A549 (cell line): ENCODE results near the gene EPB41L2. TPM values are rescaled to one million over a fixed set of nuclear protein-coding genes. Genes with fewer than 3 reads are reported as not detected.
"Not testable (repeated sequence)": the region's sequence is repeated elsewhere in the genome, so short reads cannot be mapped to it uniquely, and the experiment has no call there.

Source experiments
- ATAC-seq, 2 experiments: fragments of 200-7000 bp in 1 of 2; fragments of >200 bp in 1 of 2; cut with Nextera tagmentation in 1 of 2; cut with Tn5 transposase in 1 of 2; 3 replicates each; pipeline versions ENCODE4 v1.8.0 to v1.9.1; 2018 to 2020; ENCODE audit warnings: mild to moderate bottlenecking in 1 of 2, moderate library complexity in 1 of 2
- CTCF ChIA-PET: fragments of 300-600 bp; sonication (Branson Sonifier 250); formaldehyde crosslinking; extraction: SDS; loops from one replicate; lab custom pipeline; 2021; ENCODE audit warnings: antibody characterized with exemption, inconsistent platforms; lab: Yijun Ruan, JAX
- POLR2A ChIA-PET: fragments of 350-600 bp; formaldehyde crosslinking; extraction: SDS; loops from one replicate; lab custom pipeline; 2021; ENCODE audit warnings: antibody characterized with exemption, inconsistent platforms; lab: Yijun Ruan, JAX
- DNase-seq, 2 experiments: peaks; one replicate each; pipeline versions ENCODE4 v3.0.0 to v3.0.0-alpha.2; 2011 to 2016; ENCODE audit warnings: low read depth in 1 of 2, low spot score in 1 of 2
- FAIRE-seq: peaks from 2 replicates; lab custom pipeline; 2011; peaks lifted over from hg19 to GRCh38; lab: Jason Lieb, UNC
- H3K27ac ChIP-seq, 2 experiments: fragments of >200 bp; sonication (Bioruptor Twin); formaldehyde crosslinking; 3 replicates each; pipeline ENCODE4 v1.5.1; 2016 to 2017
- H3K4me1 ChIP-seq: fragments of >200 bp; sonication (Bioruptor Twin); formaldehyde crosslinking; 3 replicates; pipeline ENCODE4 v1.6.1; 2016
- H3K4me2 ChIP-seq: fragments of >200 bp; sonication (Bioruptor Twin); formaldehyde crosslinking; 3 replicates; pipeline ENCODE4 v1.6.1; 2016
- H3K4me3 ChIP-seq: fragments of >200 bp; sonication (Bioruptor Twin); formaldehyde crosslinking; 3 replicates; pipeline ENCODE4 v1.5.1; 2016
- H3K9me3 ChIP-seq: fragments of >200 bp; sonication (Bioruptor Twin); formaldehyde crosslinking; 3 replicates; pipeline ENCODE4 v1.6.1; 2016
- BHLHE40 ChIP-seq: IDR thresholded peaks from 2 replicates; pipeline ENCODE4 v1.6.1; 2012; ENCODE audit warnings: low read depth, low read length, inconsistent platforms
- CBX2 ChIP-seq: fragments of 200-600 bp; sonication (generic); IDR thresholded peaks from 2 replicates; pipeline ENCODE4 v1.6.1; 2016; ENCODE audit warnings: low read depth, mild to moderate bottlenecking, borderline replicate concordance
- CEBPB ChIP-seq, 2 experiments: fragments of >200 bp in 1 of 2; sonication (Bioruptor Twin) in 1 of 2; formaldehyde crosslinking in 1 of 2; IDR thresholded peaks; 2 replicates each; pipeline ENCODE4 v1.6.1; 2012 to 2016
- CHD2 ChIP-seq: fragments of 150-350 bp; IDR thresholded peaks from 2 replicates; pipeline ENCODE4 v1.6.1; 2014; ENCODE audit warnings: low read length; ENCODE audit not compliant: partially characterized antibody
- EHF ChIP-seq: fragments of 250-450 bp; sonication (Bioruptor Pico); IDR thresholded peaks from 2 replicates; pipeline ENCODE4 v1.5.0; 2020; ENCODE audit warnings: mild to moderate bottlenecking
- EP300 ChIP-seq, 2 experiments: fragments of >200 bp; sonication (Bioruptor Twin); formaldehyde crosslinking; IDR thresholded peaks; 2 replicates in 1 of 2; 3 replicates in 1 of 2; pipeline ENCODE4 v1.6.1; 2016 to 2017
- HDAC2 ChIP-seq: fragments of 200-600 bp; sonication (generic); IDR thresholded peaks from 2 replicates; pipeline ENCODE4 v1.6.1; 2016
- HES2 ChIP-seq: fragments of >200 bp; sonication (Bioruptor Twin); formaldehyde crosslinking; IDR thresholded peaks from 2 replicates; pipeline ENCODE4 v1.6.1; 2016
- HOXA7 ChIP-seq: fragments of 250-450 bp; sonication (Bioruptor Pico); IDR thresholded peaks from 2 replicates; pipeline ENCODE4 v1.5.0; 2020; ENCODE audit warnings: mild to moderate bottlenecking, moderate library complexity
- JUN ChIP-seq, 2 experiments: fragments of >200 bp; sonication (Bioruptor Twin); formaldehyde crosslinking; IDR thresholded peaks; 2 replicates in 1 of 2; 3 replicates in 1 of 2; pipeline ENCODE4 v1.6.1; 2016 to 2017
- JUNB ChIP-seq: fragments of >200 bp; sonication (Bioruptor Twin); formaldehyde crosslinking; IDR thresholded peaks from 2 replicates; pipeline ENCODE4 v1.6.1; 2016
- KDM1A ChIP-seq: fragments of 200-600 bp; sonication (generic); IDR thresholded peaks from 2 replicates; pipeline ENCODE4 v1.6.1; 2016; ENCODE audit warnings: low read depth, mild to moderate bottlenecking
- MAFK ChIP-seq: fragments of 450-650 bp; IDR thresholded peaks from 2 replicates; pipeline ENCODE4 v1.6.1; 2014; ENCODE audit not compliant: partially characterized antibody
- MAZ ChIP-seq: fragments of 150-350 bp; IDR thresholded peaks from 2 replicates; pipeline ENCODE4 v1.6.1; 2014; ENCODE audit warnings: antibody characterized with exemption, low read depth, low read length, borderline replicate concordance
- PHF8 ChIP-seq: fragments of 200-600 bp; sonication (generic); IDR thresholded peaks from 2 replicates; pipeline ENCODE4 v1.6.1; 2016; ENCODE audit warnings: low read depth, mild to moderate bottlenecking, antibody characterized with exemption, moderate library complexity, borderline replicate concordance
- POLR2AphosphoS2 ChIP-seq: conservative IDR thresholded peaks from 2 replicates; pipeline ENCODE4 v1.6.1; 2012; ENCODE audit warnings: low read length, improper control_type of control experiment, inconsistent platforms
- RARB ChIP-seq: fragments of 250-450 bp; sonication (Bioruptor Pico); IDR thresholded peaks from 2 replicates; pipeline ENCODE4 v1.8.0; 2021; ENCODE audit warnings: mild to moderate bottlenecking, moderate library complexity
- RCOR1 ChIP-seq: fragments of 150-350 bp; IDR thresholded peaks from 2 replicates; pipeline ENCODE4 v1.6.1; 2014; ENCODE audit warnings: antibody characterized with exemption, low read length, low read depth
- RNF2 ChIP-seq: fragments of 200-600 bp; sonication (generic); IDR thresholded peaks from 2 replicates; pipeline ENCODE4 v1.6.1; 2016; ENCODE audit warnings: low read depth, mild to moderate bottlenecking, antibody characterized with exemption, moderate library complexity, borderline replicate concordance
- SMC3 ChIP-seq: fragments of >200 bp; sonication (Bioruptor Twin); formaldehyde crosslinking; IDR thresholded peaks from 3 replicates; pipeline ENCODE4 v1.6.1; 2018; ENCODE audit warnings: inconsistent platforms
- TFCP2L1 ChIP-seq: fragments of 250-450 bp; sonication (Bioruptor Pico); IDR thresholded peaks from 2 replicates; pipeline ENCODE4 v1.5.0; 2021; ENCODE audit warnings: mild to moderate bottlenecking
- ZSCAN20 ChIP-seq: fragments of 250-450 bp; sonication (Bioruptor Pico); IDR thresholded peaks from 2 replicates; pipeline ENCODE4 v1.8.0; 2022; ENCODE audit warnings: mild to moderate bottlenecking, moderate library complexity
- WGBS: methylation state at CpG from one replicate; pipeline ENCODE4 v1.1.6; 2017; ENCODE audit errors: missing lambda C conversion rate; 5-methylcytosine and 5-hydroxymethylcytosine counted together
- polyA plus RNA-seq, 4 experiments: library from polyadenylated mRNA; depleted of rRNA in 3 of 4; stranded (reverse); fragments of >200 nt; fragmentation: RNase III in 1 of 4; extraction: RNeasy Plus Mini Kit Qiagen cat#74134 plus additional on column Dnase treatment in 1 of 4; gene quantifications; 2 replicates in 3 of 4; 3 replicates in 1 of 4; pipeline ENCODE4 v1.2.3, GENCODE V29; 2011 to 2017
- TF ChIP-seq, protein P1 (sequence below): fragments of 250-450 bp; sonication (Bioruptor Pico); IDR thresholded peaks from 2 replicates; pipeline ENCODE4 v1.5.0; 2020; ENCODE audit warnings: low read depth, mild to moderate bottlenecking, moderate library complexity
- TF ChIP-seq, protein P2 (sequence below): fragments of >200 bp; sonication (Bioruptor Twin); formaldehyde crosslinking; IDR thresholded peaks from 3 replicates; pipeline ENCODE4 v1.6.1; 2016

EPB41L2 gene
- polyA plus RNA-seq, 2 of the 4 experiments (the other 2 are of a cell fraction) = 42.9 to 50.3 TPM

- ChIA-PET POLR2A (no interaction called here), CTCF (no interaction called here)
- peaks cover 10% of the 10 kb centered on the region; the same call in 2 of the 3 replicates for H3K4me1 ChIP-seq
- no peak overlapping the region for H3K4me2 ChIP-seq
- H3K9me3 ChIP-seq = no peaks in the 10 kb centered on the region
- TF ChIP-seq JUN (IDR thresholded peaks at IDR 0.05) = no peak
- TF ChIP-seq POLR2AphosphoS2 = no peak
- TF ChIP-seq RNF2 = no peak
- no peak for TF ChIP-seq KDM1A
- no peak for TF ChIP-seq HOXA7 (CRISPR knock-in tag)
- 90% methylated on average over 2 of the region's 2 CpGs for WGBS
- H3K27ac ChIP-seq = no peak overlapping the region
- ATAC-seq (no peak), DNase-seq (no peak), FAIRE-seq (no peak)
- H3K4me3 ChIP-seq = no peak overlapping the region
Observed at GRCh38 chr6:130944486-130944885, 118.6 kb downstream of the EPB41L2 start.

GRCh38 chr6:130943738-130944137, 119.3 kb downstream of the EPB41L2 start:
- Histone ChIP-seq H3K27ac (no peak overlapping the region), H3K4me1 (peaks cover 10% of the 10 kb centered on the region; the same call in 2 of the 3 replicates), H3K4me2 (no peak overlapping the region), H3K4me3 (no peak overlapping the region), H3K9me3 (no peaks in the 10 kb centered on the region)
- DNase-seq (no peak), FAIRE-seq (no peak), ATAC-seq (no peak)
- POLR2A ChIA-PET = no interaction called here
- WGBS = 74% methylated on average over 4 of the region's 4 CpGs
- TF ChIP-seq TFCP2L1 (CRISPR knock-in tag) = no peak
- TF ChIP-seq PHF8 = no peak
- TF ChIP-seq BHLHE40 = no peak
- TF ChIP-seq EHF (CRISPR knock-in tag) = no peak
- no peak for TF ChIP-seq HDAC2
- TF ChIP-seq RCOR1 = no peak
- TF ChIP-seq JUNB = no peak
- TF ChIP-seq, protein P1, sequence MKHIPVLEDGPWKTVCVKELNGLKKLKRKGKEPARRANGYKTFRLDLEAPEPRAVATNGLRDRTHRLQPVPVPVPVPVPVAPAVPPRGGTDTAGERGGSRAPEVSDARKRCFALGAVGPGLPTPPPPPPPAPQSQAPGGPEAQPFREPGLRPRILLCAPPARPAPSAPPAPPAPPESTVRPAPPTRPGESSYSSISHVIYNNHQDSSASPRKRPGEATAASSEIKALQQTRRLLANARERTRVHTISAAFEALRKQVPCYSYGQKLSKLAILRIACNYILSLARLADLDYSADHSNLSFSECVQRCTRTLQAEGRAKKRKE = no peak
- no peak for TF ChIP-seq CHD2
- TF ChIP-seq, protein P2, sequence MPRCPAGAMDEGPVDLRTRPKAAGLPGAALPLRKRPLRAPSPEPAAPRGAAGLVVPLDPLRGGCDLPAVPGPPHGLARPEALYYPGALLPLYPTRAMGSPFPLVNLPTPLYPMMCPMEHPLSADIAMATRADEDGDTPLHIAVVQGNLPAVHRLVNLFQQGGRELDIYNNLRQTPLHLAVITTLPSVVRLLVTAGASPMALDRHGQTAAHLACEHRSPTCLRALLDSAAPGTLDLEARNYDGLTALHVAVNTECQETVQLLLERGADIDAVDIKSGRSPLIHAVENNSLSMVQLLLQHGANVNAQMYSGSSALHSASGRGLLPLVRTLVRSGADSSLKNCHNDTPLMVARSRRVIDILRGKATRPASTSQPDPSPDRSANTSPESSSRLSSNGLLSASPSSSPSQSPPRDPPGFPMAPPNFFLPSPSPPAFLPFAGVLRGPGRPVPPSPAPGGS = no peak
- TF ChIP-seq POLR2AphosphoS2 = no peak
- CTCF ChIA-PET = no interaction called here

DNA sequence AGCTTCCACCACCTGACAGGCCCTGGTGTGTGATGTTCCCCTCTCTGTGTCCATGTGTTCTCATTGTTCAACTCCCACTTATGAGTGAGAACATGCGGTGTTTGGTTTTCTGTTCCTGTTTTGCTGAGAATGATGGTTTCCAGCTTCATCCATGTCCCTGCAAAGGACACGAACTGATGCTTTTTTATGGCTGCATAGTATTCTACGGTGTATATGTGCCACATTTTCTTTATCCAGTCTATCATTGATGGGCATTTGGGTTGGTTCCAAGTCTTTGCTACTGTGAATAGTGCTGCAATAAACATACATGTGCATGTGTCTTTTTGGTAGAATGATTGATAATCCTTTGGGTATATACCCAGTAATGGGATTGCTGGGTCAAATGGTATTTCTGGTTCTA, 120.3 kb downstream of the EPB41L2 start:
- POLR2A ChIA-PET = not testable (repeated sequence)

DNA sequence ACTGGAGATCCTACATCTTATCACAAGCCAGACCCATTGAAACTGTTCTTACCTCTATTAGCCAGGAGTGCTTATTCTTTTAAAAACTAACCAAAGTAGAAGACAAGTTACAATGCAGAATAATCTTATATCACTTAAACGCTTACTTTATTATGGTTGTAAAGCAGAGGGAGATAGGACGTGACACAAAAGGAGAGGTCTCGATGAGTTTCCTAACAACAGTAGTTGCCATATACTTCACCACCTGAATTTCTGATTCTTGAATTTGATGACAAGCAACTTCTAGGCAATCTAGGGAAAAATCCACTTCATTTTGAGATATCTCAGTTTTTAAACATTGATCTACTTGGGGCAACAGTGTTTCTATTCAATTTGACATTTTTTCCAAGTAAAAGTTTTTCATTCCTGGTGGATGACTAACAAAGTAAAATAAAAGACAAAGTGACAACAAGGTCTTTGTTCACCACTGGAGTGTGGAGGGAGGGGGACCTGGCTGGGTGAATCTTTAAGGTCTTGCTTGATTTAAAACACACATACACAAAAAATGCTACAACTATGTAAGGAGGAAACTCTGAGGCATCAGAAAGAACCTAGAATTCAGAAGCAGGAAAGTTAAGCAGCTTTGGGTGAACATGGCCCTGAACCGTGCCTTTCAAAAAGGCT, 125.0 kb downstream of the EPB41L2 start:
- FAIRE-seq = no peak
- H3K4me2 ChIP-seq = peak overlapping the region; percentile 37
- no peak overlapping the region for H3K4me3 ChIP-seq
- no peak for ATAC-seq
- peaks cover 40% of the 10 kb centered on the region for H3K4me1 ChIP-seq
- POLR2A ChIA-PET = no interaction called here
- H3K27ac ChIP-seq = peak overlapping the region in 1 of 2 experiments; percentile 34; a peak in 1 of 6 replicates
- DNase-seq = no peak
- CTCF ChIA-PET = no interaction called here
- no peaks in the 10 kb centered on the region for H3K9me3 ChIP-seq
- 87% methylated on average over 4 of the region's 4 CpGs for WGBS
- TF ChIP-seq SMC3 = no peak
- no peak for TF ChIP-seq CEBPB (IDR thresholded peaks at IDR 0.05)
- TF ChIP-seq CBX2 = no peak
- no peak for TF ChIP-seq MAZ
- TF ChIP-seq RARB (CRISPR knock-in tag) = no peak
- TF ChIP-seq MAFK = no peak
- no peak for TF ChIP-seq HES2
- TF ChIP-seq ZSCAN20 (CRISPR knock-in tag) = no peak
- TF ChIP-seq HOXA7 (CRISPR knock-in tag) = no peak
- no peak for TF ChIP-seq EP300 (IDR thresholded peaks at IDR 0.05)

More for the DNA sequence above, 120.3 kb downstream of the EPB41L2 start:
- CTCF ChIA-PET, DNase-seq, FAIRE-seq, H3K4me3 ChIP-seq, ATAC-seq, H3K9me3 ChIP-seq, H3K27ac ChIP-seq, H3K4me2 ChIP-seq: not testable (repeated sequence)
- WGBS = 96% methylated on average over 3 of the region's 3 CpGs
- peaks cover 20% of the 10 kb centered on the region for H3K4me1 ChIP-seq
